ENCODE results near the gene DNAJC1.

DNA sequence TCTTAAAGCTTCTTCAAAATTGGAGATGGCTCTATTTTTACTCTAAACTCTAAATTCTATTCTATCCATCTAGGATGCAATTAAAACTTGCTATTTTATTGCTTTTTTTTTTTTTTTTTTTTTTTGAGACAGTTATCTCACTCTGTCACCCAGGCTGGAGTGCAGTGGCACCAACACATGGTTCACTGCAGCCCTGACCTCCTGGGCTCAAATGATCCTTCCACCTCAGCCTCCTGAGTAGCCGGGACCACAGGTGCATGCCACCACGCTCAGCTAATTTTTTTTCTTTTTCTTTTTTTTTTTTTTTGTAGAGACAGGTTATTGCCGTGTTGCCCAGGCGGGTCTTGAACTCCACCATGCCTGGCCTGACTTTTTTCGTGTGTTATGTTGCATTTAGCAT, 41.2 kb downstream of the DNAJC1 start:
- TF ChIP-seq CTCF (IDR thresholded peaks at IDR 0.05; ENCODE audit: low read length) (no peak), EZH2 (IDR thresholded peaks at IDR 0.05; ENCODE audit: borderline replicate concordance, low read length) (no peak)
